ENCODE data around the gene PAX3.

The PAX3 gene

DNA sequence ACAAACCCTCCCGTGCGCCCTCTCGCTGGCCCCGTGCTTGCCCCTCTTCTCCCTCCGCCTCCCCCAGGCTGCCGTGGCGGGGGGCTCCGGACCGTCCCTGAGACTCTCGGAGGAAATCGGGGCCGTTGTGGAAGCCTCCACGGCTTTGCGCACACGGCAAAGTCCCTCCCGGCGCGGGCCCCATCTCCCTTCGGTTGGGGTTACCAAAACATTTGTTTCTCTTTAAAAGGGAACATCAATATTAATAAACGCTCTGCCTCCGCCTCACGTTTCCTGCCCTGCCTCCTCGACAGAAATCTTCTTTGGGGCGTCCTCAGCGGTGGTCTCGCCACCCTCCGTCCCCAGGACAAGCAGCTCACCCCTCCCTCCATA lies 3.8 kb downstream of the PAX3 start:
- Histone ChIP-seq H3F3A (ENCODE audit: insufficient read depth, low read length) (no peaks in the 10 kb centered on the region), H3K9ac (ENCODE audit: low read length) (no peak overlapping the region), H3K79me2 (ENCODE audit: low read length) (no peaks in the 10 kb centered on the region), H3K4me1 (ENCODE audit: low read length) (no peaks in the 10 kb centered on the region), H3K9me3 (replicated peaks; ENCODE audit: insufficient read depth, low read length) (no peaks in the 10 kb centered on the region), H2AFZ (ENCODE audit: low read length) (peak overlapping the region; percentile 65; the same call in 1 of the 2 replicates), H3K36me3 (replicated peaks; ENCODE audit: insufficient read depth, low read length) (no peaks in the 10 kb centered on the region), H3K4me2 (ENCODE audit: low read depth, low read length) (peak overlapping the region; percentile 52; the same call in 1 of the 2 replicates), H3K27ac (ENCODE audit: low read length) (no peak overlapping the region), H4K20me1 (ENCODE audit: insufficient read depth, low read length) (no peaks in the 10 kb centered on the region), H3K9me2 (replicated peaks; ENCODE audit: insufficient read depth, low read length) (no peaks in the 10 kb centered on the region), H3K27me3 (replicated peaks; ENCODE audit: insufficient read depth, low read length) (peaks cover 2% of the 10 kb centered on the region), H3K4me3 (ENCODE audit: low read length) (peak overlapping the region; percentile 36)
- no peak for DNase-seq
- no peak for TF ChIP-seq EZH2 (optimal IDR thresholded peaks at IDR 0.05; ENCODE audit: low read depth, low read length)

DNA sequence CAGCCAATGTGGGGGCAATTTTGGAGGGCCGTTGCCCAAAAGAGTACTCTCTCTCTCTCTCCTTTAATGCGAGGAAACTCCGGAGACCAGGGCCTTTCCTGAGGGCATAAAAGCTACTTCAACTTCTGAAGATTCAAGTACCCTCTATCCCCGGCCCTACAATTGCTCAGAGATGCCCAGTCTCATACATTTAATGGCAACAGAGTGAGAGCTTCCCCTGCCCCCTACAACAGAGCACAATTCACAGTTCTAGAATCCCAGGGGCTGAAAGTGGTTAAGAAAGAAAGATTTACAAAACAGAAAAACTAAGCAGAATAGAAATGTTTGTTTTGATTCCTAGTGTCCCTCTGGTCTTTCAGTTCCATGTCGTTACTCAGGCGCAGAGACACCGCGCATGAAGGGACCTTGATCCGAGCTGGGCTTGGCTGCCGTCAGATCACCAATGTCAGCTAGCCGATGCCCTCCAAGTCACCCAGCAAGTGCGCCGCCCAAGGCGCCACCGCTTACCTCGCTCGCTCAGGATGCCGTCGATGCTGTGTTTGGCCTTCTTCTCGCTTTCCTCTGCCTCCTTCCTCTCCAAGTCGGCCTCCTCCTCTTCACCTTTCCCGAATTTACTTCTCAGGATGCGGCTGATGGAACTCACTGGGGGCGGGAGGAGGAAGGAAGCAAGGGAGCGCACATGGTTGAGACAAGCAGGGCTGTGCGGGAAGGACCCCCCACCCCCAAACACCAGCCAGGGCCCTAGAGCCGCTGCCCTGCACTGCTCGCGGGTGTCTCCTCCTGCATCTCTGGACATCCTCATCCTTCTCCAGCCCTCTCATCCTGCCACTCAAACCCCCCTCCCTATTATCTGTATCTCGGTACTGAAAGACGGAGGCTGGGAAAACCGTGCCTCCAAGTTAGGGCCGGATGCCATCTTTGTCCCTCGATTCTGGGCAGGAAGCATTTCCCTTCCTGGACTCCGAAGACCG lies 4.9 kb downstream of the PAX3 start:
- Histone ChIP-seq H3K27me3 (replicated peaks; ENCODE audit: insufficient read depth, low read length) (no peaks in the 10 kb centered on the region), H3K4me2 (ENCODE audit: low read depth, low read length) (no peak overlapping the region), H3K4me1 (ENCODE audit: low read length) (no peaks in the 10 kb centered on the region), H3K27ac (ENCODE audit: low read length) (no peak overlapping the region), H3K9me3 (replicated peaks; ENCODE audit: insufficient read depth, low read length) (no peaks in the 10 kb centered on the region), H3K36me3 (replicated peaks; ENCODE audit: insufficient read depth, low read length) (no peaks in the 10 kb centered on the region), H3K4me3 (ENCODE audit: low read length) (no peak overlapping the region), H4K20me1 (ENCODE audit: insufficient read depth, low read length) (no peaks in the 10 kb centered on the region), H3F3A (ENCODE audit: insufficient read depth, low read length) (no peaks in the 10 kb centered on the region), H3K79me2 (ENCODE audit: low read length) (no peaks in the 10 kb centered on the region), H3K9ac (ENCODE audit: low read length) (no peak overlapping the region), H3K9me2 (replicated peaks; ENCODE audit: insufficient read depth, low read length) (no peaks in the 10 kb centered on the region), H2AFZ (ENCODE audit: low read length) (no peak overlapping the region)
- no peak for DNase-seq
- no peak for TF ChIP-seq EZH2phosphoT487 (IDR thresholded peaks at IDR 0.05; ENCODE audit: low read length)
- TF ChIP-seq EZH2 (optimal IDR thresholded peaks at IDR 0.05; ENCODE audit: low read depth, low read length) = no peak
- TF ChIP-seq, protein P1, sequence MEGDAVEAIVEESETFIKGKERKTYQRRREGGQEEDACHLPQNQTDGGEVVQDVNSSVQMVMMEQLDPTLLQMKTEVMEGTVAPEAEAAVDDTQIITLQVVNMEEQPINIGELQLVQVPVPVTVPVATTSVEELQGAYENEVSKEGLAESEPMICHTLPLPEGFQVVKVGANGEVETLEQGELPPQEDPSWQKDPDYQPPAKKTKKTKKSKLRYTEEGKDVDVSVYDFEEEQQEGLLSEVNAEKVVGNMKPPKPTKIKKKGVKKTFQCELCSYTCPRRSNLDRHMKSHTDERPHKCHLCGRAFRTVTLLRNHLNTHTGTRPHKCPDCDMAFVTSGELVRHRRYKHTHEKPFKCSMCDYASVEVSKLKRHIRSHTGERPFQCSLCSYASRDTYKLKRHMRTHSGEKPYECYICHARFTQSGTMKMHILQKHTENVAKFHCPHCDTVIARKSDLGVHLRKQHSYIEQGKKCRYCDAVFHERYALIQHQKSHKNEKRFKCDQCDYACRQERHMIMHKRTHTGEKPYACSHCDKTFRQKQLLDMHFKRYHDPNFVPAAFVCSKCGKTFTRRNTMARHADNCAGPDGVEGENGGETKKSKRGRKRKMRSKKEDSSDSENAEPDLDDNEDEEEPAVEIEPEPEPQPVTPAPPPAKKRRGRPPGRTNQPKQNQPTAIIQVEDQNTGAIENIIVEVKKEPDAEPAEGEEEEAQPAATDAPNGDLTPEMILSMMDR (IDR thresholded peaks at IDR 0.05; ENCODE audit: low read length) = no peak

DNA sequence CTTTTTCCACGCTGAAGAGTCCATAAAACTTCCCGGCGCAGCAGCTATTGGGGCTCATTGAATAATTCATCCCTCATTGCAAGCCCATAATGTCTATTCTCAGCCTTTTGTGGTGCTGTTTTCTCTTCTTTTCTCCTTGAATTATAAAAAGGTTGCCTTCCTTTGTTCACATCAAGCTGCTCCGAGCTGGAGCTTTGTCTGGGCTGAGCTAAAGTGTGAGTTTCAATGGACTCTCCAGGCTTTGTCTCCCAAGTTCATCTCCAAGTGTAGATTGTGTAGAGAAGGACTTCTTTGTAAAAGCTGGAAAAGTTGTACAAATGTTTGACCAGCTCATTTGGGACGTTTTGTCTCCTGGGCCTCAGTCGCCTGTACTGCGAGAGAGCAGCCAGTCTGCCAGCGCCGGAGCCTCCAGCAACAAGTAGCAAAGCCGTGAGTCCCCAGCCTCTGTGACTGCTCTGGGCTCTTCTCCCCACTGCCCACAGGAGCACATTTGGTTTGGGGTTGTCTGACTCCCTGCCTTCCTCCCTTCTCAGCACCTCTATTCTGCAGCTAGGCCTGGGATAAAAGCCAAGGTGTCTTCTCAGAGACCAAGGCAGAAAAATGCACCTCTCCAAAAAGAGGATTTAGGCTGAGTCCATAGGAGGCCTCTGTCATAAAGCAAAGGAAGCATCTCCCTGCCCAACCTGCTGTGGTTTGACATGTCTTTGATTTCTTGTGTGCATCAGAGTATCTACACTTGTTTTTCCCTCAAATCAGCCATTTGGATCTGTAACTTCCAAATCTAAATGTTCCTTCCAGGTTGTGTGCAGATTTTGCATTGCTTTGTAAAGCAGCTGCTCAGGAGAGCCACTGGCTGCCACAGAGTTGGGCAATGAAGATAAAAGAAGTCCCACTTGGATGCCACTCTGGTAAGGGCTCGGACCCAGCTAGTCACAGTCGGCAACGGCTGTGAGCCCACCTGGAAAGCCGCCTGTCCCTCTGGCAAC lies 6.4 kb downstream of the PAX3 start:
- H2AFZ ChIP-seq (ENCODE audit: low read length) = no peak overlapping the region
- no peak for DNase-seq
- no peak for TF ChIP-seq EZH2phosphoT487 (IDR thresholded peaks at IDR 0.05; ENCODE audit: low read length)
- no peak for TF ChIP-seq EZH2 (optimal IDR thresholded peaks at IDR 0.05; ENCODE audit: low read depth, low read length)
- TF ChIP-seq, protein P1 (IDR thresholded peaks at IDR 0.05; ENCODE audit: low read length) = no peak
- no peaks in the 10 kb centered on the region for H3K36me3 ChIP-seq (replicated peaks; ENCODE audit: insufficient read depth, low read length)
- no peaks in the 10 kb centered on the region for H3F3A ChIP-seq (ENCODE audit: insufficient read depth, low read length)
- no peak overlapping the region for H3K4me3 ChIP-seq (ENCODE audit: low read length)
- H3K9ac ChIP-seq (ENCODE audit: low read length) = no peak overlapping the region
- H3K4me2 ChIP-seq (ENCODE audit: low read depth, low read length) = no peak overlapping the region
- H3K79me2 ChIP-seq (ENCODE audit: low read length) = no peaks in the 10 kb centered on the region
- H4K20me1 ChIP-seq (ENCODE audit: insufficient read depth, low read length) = no peaks in the 10 kb centered on the region
- no peaks in the 10 kb centered on the region for H3K4me1 ChIP-seq (ENCODE audit: low read length)
- no peak overlapping the region for H3K27ac ChIP-seq (ENCODE audit: low read length)
- no peaks in the 10 kb centered on the region for H3K27me3 ChIP-seq (replicated peaks; ENCODE audit: insufficient read depth, low read length)
- H3K9me2 ChIP-seq (replicated peaks; ENCODE audit: insufficient read depth, low read length) = no peaks in the 10 kb centered on the region
- no peaks in the 10 kb centered on the region for H3K9me3 ChIP-seq (replicated peaks; ENCODE audit: insufficient read depth, low read length)

Data from MM.1S (cell line).